ENCODE measurements around the gene SDF2L1. TPM values are rescaled to one million over a fixed set of nuclear protein-coding genes. Genes with fewer than 3 reads are reported as not detected.
"Not testable (repeated sequence)": the region's sequence is repeated elsewhere in the genome, so short reads cannot be mapped to it uniquely, and the experiment has no call there.

The SDF2L1 gene
- polyA plus RNA-seq, 3 donors: 31.7 to 46.2 (median 44.7) TPM

GRCh38 chr22:21594865-21595452, 47.1 kb upstream of the SDF2L1 start:
- Histone ChIP-seq H3K9ac (ENCODE audit: insufficient read depth, low read length, poor library complexity, severe bottlenecking) (no peak overlapping the region), H3K27ac (ENCODE audit: low read depth in 1 of 2, low read length in 2 of 2) (no peak overlapping the region), H3K36me3 (replicated peaks in 1 of 2; ENCODE audit: control insufficient read depth in 1 of 2, insufficient read depth in 2 of 2, low read length in 2 of 2) (peaks cover 31 to 76% of the 10 kb centered on the region in 2 donors), H2AFZ (ENCODE audit: insufficient read depth, low read depth, low read length, poor library complexity, severe bottlenecking) (no peak overlapping the region), H3K79me2 (ENCODE audit: insufficient read depth, low read length) (peaks cover 100% of the 10 kb centered on the region), H3K4me2 (replicated peaks; ENCODE audit: extremely low read depth, low read length, poor library complexity, severe bottlenecking) (no peak overlapping the region), H3K4me3 (replicated peaks in 1 of 3; ENCODE audit: low read depth in 2 of 3, low read length in 3 of 3) (no peak overlapping the region), H3K9me3 (replicated peaks in 1 of 2; ENCODE audit: control insufficient read depth in 1 of 2, insufficient read depth in 1 of 2, low read length in 2 of 2) (no peaks in the 10 kb centered on the region), H3K27me3 (ENCODE audit: control insufficient read depth in 2 of 2, insufficient read depth in 2 of 2, low read length in 2 of 2) (no peaks in the 10 kb centered on the region), H3K4me1 (ENCODE audit: control insufficient read depth in 1 of 2, insufficient read depth in 2 of 2, low read length in 2 of 2) (no peaks in the 10 kb centered on the region), H4K20me1 (ENCODE audit: insufficient read depth, low read length) (peaks cover 100% of the 10 kb centered on the region)
- no peak for TF ChIP-seq CTCF (IDR thresholded peaks at IDR 0.05)
- intact Hi-C loops (cut with micrococcal nuclease): no loop called here
- H3K27me3 Mint-ChIP-seq (ENCODE audit: low read depth in 3 of 3): peaks cover 0 to 3% (median 0%) of the 10 kb centered on the region in 3 donors
- DNase-seq: no peak
- peak overlapping the region in 2 of 7 donors; percentile 16 to 69 for H3K27ac Mint-ChIP-seq
- peak overlapping the region in 1 of 2 donors; percentile 31 for H3K4me3 Mint-ChIP-seq
- peaks cover 49 to 74% of the 10 kb centered on the region in 2 donors for H3K36me3 Mint-ChIP-seq
- peaks cover 29% of the 10 kb centered on the region for H3K4me1 Mint-ChIP-seq
- H3K9me3 Mint-ChIP-seq: peaks cover 0 to 1% (median 0%) of the 10 kb centered on the region in 7 donors
- 94% methylated on average over 2 of the region's 5 CpGs for WGBS (ENCODE audit: insufficient coverage)

DNA sequence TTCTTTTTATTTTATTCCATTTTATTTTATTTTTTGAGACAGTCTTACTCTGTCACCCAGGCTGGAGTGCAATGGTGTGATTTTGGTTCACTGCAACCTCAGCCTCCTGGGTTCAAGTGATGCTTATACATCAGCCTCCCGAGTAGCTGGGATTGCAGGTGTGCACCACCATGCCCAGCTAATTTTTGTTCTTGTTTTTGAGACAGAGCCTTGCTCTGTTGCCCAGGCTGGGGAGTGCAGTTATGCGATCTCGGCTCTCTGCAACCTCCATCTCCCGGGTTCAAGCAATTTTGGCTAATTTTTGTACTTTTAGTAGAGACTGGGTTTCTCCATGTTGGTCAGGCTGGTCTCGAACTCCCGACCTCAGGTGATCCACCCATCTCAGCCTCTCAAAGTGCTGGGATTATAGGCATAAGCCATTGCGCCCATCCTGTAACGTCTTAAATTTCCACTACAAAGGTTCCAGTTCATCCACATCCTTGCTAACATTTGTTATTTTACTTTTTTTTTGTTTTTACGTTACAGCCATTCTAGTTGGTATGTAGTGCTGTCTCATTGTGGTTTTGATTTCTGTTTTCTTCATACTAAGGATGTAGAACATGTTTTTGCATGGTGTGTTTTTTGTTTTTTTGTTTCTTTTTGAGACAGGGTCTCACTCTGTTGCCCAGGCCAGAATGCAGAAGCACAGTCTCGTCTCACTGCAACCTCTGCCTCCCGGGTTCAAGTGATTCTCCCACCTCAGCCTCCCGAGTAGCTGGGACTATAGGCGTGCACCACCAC, 45.6 kb upstream of the SDF2L1 start:
- H3K4me2 ChIP-seq (replicated peaks; ENCODE audit: extremely low read depth, low read length, poor library complexity, severe bottlenecking); H3K27me3 Mint-ChIP-seq (ENCODE audit: low read depth in 3 of 3); DNase-seq; H3K9ac ChIP-seq (ENCODE audit: insufficient read depth, low read length, poor library complexity, severe bottlenecking); intact Hi-C loops (cut with micrococcal nuclease); H3K27ac ChIP-seq (ENCODE audit: low read depth in 1 of 2, low read length in 2 of 2); H3K4me3 ChIP-seq (replicated peaks in 1 of 3; ENCODE audit: low read depth in 2 of 3, low read length in 3 of 3); H3K9me3 ChIP-seq (replicated peaks in 1 of 2; ENCODE audit: control insufficient read depth in 1 of 2, insufficient read depth in 1 of 2, low read length in 2 of 2); H2AFZ ChIP-seq (ENCODE audit: insufficient read depth, low read depth, low read length, poor library complexity, severe bottlenecking); H3K9me3 Mint-ChIP-seq; H3K4me1 ChIP-seq (ENCODE audit: control insufficient read depth in 1 of 2, insufficient read depth in 2 of 2, low read length in 2 of 2); H3K4me3 Mint-ChIP-seq; H3K27me3 ChIP-seq (ENCODE audit: control insufficient read depth in 2 of 2, insufficient read depth in 2 of 2, low read length in 2 of 2): not testable (repeated sequence)
- Mint-ChIP-seq H3K4me1 (peaks cover 21% of the 10 kb centered on the region), H3K27ac (peak overlapping the region in 2 of 7 donors; percentile 46 to 72), H3K36me3 (peaks cover 49 to 60% of the 10 kb centered on the region in 2 donors)
- Histone ChIP-seq H3K36me3 (replicated peaks in 1 of 2; ENCODE audit: control insufficient read depth in 1 of 2, insufficient read depth in 2 of 2, low read length in 2 of 2) (peaks cover 31 to 65% of the 10 kb centered on the region in 2 donors), H3K79me2 (ENCODE audit: insufficient read depth, low read length) (peaks cover 100% of the 10 kb centered on the region), H4K20me1 (ENCODE audit: insufficient read depth, low read length) (peaks cover 100% of the 10 kb centered on the region)
- WGBS (ENCODE audit: insufficient coverage): 79% methylated on average over 3 of the region's 13 CpGs

Data from CD14-positive monocyte (primary cell).